OCI-LY3 (cell line): Measurements from ENCODE around the gene SERPIND1.

Experiments used
- H2AFZ ChIP-seq: fragments of 200-600, 300-600 bp; shearing (Covaris generic); 2 replicates; pipeline ENCODE4 v1.6.0; 2014; ENCODE audit warnings: antibody characterized with exemption, low read depth, low read length
- H3K27ac ChIP-seq: fragments of 200-600, 300-600 bp; sonication (generic); 2 replicates; pipeline ENCODE4 v1.5.1; 2014; ENCODE audit warnings: mild to moderate bottlenecking, low read length, moderate library complexity, mixed read lengths
- H3K27me3 ChIP-seq: fragments of 200-600, 300-600 bp; sonication (generic); 2 replicates; pipeline ENCODE4 v1.6.1; 2014; ENCODE audit warnings: low read depth, low read length, mixed read lengths
- H3K36me3 ChIP-seq: fragments of 200-600, 300-600 bp; sonication (generic); replicated peaks from 2 replicates; pipeline ENCODE3; 2014; ENCODE audit warnings: low read depth, low read length, mixed read lengths
- H3K4me1 ChIP-seq: fragments of 300-600, 200-600 bp; sonication (generic); 2 replicates; pipeline ENCODE4 v1.6.1; 2014; ENCODE audit warnings: low read length, mixed read lengths
- H3K4me2 ChIP-seq: fragments of 200-600, 300-600 bp; sonication (generic); 2 replicates; pipeline ENCODE4 v1.6.1; 2014; ENCODE audit warnings: low read length, mixed read lengths
- H3K4me3 ChIP-seq: fragments of 300-600, 200-600 bp; sonication (generic); 2 replicates; pipeline ENCODE4 v1.5.1; 2014; ENCODE audit warnings: antibody characterized with exemption, mild to moderate bottlenecking, low read length, moderate library complexity
- H3K79me2 ChIP-seq: fragments of 300-600, 200-600 bp; shearing (Covaris generic); 2 replicates; pipeline ENCODE4 v1.6.1; 2014; ENCODE audit warnings: mild to moderate bottlenecking, low read length, mixed read lengths
- H3K9ac ChIP-seq: fragments of 300-600, 200-600 bp; shearing (Covaris generic); 2 replicates; pipeline ENCODE4 v1.6.0; 2014; ENCODE audit warnings: mild to moderate bottlenecking, low read length, moderate library complexity
- H3K9me3 ChIP-seq: fragments of 200-600, 300-600 bp; shearing (Covaris generic); 2 replicates; pipeline ENCODE4 v1.6.1; 2014; ENCODE audit warnings: low read length, mixed read lengths; ENCODE audit not compliant: insufficient read depth
- H4K20me1 ChIP-seq: fragments of 200-600, 300-600 bp; sonication (generic); 2 replicates; pipeline ENCODE4 v1.6.1; 2016; ENCODE audit warnings: low read length, mixed read lengths; ENCODE audit not compliant: insufficient read depth
- CTCF ChIP-seq: fragments of 200-600, 300-600 bp; sonication (generic); IDR thresholded peaks from 2 replicates; pipeline ENCODE4 v1.5.1; 2014; ENCODE audit warnings: antibody characterized with exemption, low read length, low read depth
- EZH2phosphoT487 ChIP-seq: fragments of 200-600 bp; shearing (Covaris generic); IDR thresholded peaks from 2 replicates; pipeline ENCODE4 v1.6.1; 2018; ENCODE audit warnings: antibody characterized with exemption, mixed run types, low read depth

Gene SERPIND1

DNA sequence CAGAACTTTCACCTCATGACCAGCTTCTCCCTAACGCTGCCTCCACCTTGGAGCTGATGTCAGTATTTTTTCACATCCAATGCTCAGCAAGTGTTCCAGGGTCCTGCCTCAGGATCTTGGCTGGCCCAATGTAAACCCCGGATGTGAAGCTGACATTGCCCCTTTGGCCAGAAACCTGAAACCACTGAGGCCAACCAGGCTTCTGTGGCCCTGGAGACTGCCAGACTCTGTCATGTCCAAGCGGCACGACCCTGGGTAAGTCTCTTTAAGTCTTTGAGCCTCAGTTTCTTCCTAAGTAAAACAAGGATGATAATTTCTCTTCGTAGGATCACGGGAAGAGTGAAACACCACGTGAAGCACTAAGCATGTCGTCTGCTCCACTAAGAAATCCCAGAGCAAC lies 22.8 kb downstream of the SERPIND1 start:
- Histone ChIP-seq H3K36me3 (peaks cover 47% of the 10 kb centered on the region), H3K4me2 (no peak overlapping the region), H3K79me2 (no peaks in the 10 kb centered on the region), H3K27ac (no peak overlapping the region), H3K4me3 (no peak overlapping the region), H3K9me3 (no peaks in the 10 kb centered on the region), H3K27me3 (no peaks in the 10 kb centered on the region), H2AFZ (no peak overlapping the region), H3K9ac (no peak overlapping the region), H4K20me1 (0 out of 2 replicates have a peak, but pooled peaks cover 4% of the 10 kb centered on the region), H3K4me1 (no peaks in the 10 kb centered on the region)
- TF ChIP-seq EZH2phosphoT487 = no peak
- no peak for TF ChIP-seq CTCF

DNA sequence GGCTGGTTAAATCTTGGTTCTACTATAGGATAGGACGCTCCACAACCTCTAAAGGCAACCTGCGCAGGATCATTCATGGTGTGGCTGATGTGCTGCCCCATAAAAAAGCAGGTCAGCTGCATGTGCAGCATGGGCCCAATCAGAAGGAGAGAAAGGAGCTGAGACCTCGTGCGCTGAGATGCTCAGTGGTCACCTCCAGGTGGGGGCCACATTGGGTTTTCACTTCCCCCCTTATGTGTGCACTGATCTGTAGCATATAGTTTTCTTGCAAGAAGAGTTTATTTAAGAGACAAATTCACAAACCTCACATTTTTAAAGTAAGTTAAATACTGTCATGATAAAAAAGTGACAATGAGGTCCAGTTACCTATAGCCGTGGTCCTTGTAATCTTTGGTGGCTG lies 24.3 kb downstream of the SERPIND1 start:
- no peak overlapping the region for H3K4me2 ChIP-seq
- 0 out of 2 replicates have a peak, but pooled peaks cover 4% of the 10 kb centered on the region for H4K20me1 ChIP-seq
- H3K9ac ChIP-seq = no peak overlapping the region
- H3K36me3 ChIP-seq = peaks cover 48% of the 10 kb centered on the region
- H3K79me2 ChIP-seq = no peaks in the 10 kb centered on the region
- H2AFZ ChIP-seq = no peak overlapping the region
- no peaks in the 10 kb centered on the region for H3K27me3 ChIP-seq
- no peak overlapping the region for H3K27ac ChIP-seq
- TF ChIP-seq EZH2phosphoT487 (no peak), CTCF (no peak)
- no peaks in the 10 kb centered on the region for H3K4me1 ChIP-seq
- H3K4me3 ChIP-seq = no peak overlapping the region
- H3K9me3 ChIP-seq = no peaks in the 10 kb centered on the region

DNA sequence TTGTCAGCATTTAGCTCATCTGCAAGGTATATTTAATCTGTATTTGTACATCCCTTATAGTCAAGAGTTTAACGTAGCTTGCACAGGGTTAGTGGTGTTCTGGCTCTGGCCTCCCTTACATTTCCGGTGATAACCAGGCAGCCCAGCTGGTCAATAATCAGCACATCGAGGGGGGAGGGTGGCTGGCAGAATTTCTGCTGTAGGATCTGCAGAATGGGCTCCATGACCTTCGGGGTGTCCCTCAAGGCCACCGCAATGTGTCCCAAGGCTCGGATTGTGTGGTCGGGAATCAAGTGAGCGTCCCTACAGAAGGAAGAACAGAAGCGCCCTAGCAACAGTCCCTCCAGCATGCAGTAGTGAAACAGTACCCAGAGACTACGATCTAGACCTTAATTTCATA lies 25.1 kb downstream of the SERPIND1 start:
- Histone ChIP-seq H3K79me2 (no peaks in the 10 kb centered on the region), H3K36me3 (peaks cover 47% of the 10 kb centered on the region), H3K9me3 (no peaks in the 10 kb centered on the region)

GRCh38 chr22:20799449-20799848 lies 25.5 kb downstream of the SERPIND1 start:
- Histone ChIP-seq H3K36me3 (peaks cover 52% of the 10 kb centered on the region), H3K4me1 (no peaks in the 10 kb centered on the region), H3K4me2 (no peak overlapping the region), H3K9ac (no peak overlapping the region), H3K27me3 (no peaks in the 10 kb centered on the region), H2AFZ (no peak overlapping the region), H3K4me3 (no peak overlapping the region), H4K20me1 (0 out of 2 replicates have a peak, but pooled peaks cover 4% of the 10 kb centered on the region), H3K9me3 (no peaks in the 10 kb centered on the region), H3K79me2 (no peaks in the 10 kb centered on the region), H3K27ac (no peak overlapping the region)
- TF ChIP-seq CTCF = no peak
- TF ChIP-seq EZH2phosphoT487 = no peak

More for the DNA sequence above, 25.1 kb downstream of the SERPIND1 start:
- H3K27ac ChIP-seq = no peak overlapping the region
- 0 out of 2 replicates have a peak, but pooled peaks cover 4% of the 10 kb centered on the region for H4K20me1 ChIP-seq
- H3K4me2 ChIP-seq = no peak overlapping the region
- no peaks in the 10 kb centered on the region for H3K4me1 ChIP-seq
- H2AFZ ChIP-seq = no peak overlapping the region
- no peak overlapping the region for H3K4me3 ChIP-seq
- no peak overlapping the region for H3K9ac ChIP-seq
- no peaks in the 10 kb centered on the region for H3K27me3 ChIP-seq
- TF ChIP-seq EZH2phosphoT487 = no peak
- no peak for TF ChIP-seq CTCF
